ENCODE data around the gene NDUFB8.

NDUFB8 gene

GRCh38 chr10:100535715-100536353 lies 6.2 kb upstream of the NDUFB8 start, which contains the start of gene HIF1AN:
TSS of gene HIF1AN (plus strand) at chr10:100535943. CDS start at chr10:100535959, 16 bp downstream.
- H3K9me3 ChIP-seq (ENCODE audit: control insufficient read depth, low read length) = peaks cover 5% of the 10 kb centered on the region
- H3K4me1 ChIP-seq (ENCODE audit: control insufficient read depth, insufficient read depth, low read length, poor library complexity, severe bottlenecking) = peaks cover 11% of the 10 kb centered on the region
- H3K4me3 ChIP-seq (ENCODE audit: extremely low read depth, insufficient read depth, low read length, poor library complexity, severe bottlenecking) = peak within 1 kb of the TSS; percentile 88
- 1% methylated on average over 25 to 31 of the region's 35 CpGs for WGBS, 2 experiments (ENCODE audit: insufficient coverage in 2 of 2)
- peak within 1 kb of the TSS; percentile 49 for H3K27ac ChIP-seq (ENCODE audit: low read depth, low read length, severe bottlenecking)
- H3K36me3 ChIP-seq (ENCODE audit: control insufficient read depth, insufficient read depth, low read length) = peaks cover 35% of the 10 kb centered on the region

- Histone ChIP-seq H3K27ac (ENCODE audit: low read depth, low read length, severe bottlenecking) (no peak overlapping the region), H3K4me1 (ENCODE audit: control insufficient read depth, insufficient read depth, low read length, poor library complexity, severe bottlenecking) (peaks cover 11% of the 10 kb centered on the region), H3K9me3 (ENCODE audit: control insufficient read depth, low read length) (peaks cover 5% of the 10 kb centered on the region), H3K36me3 (ENCODE audit: control insufficient read depth, insufficient read depth, low read length) (peaks cover 31% of the 10 kb centered on the region), H3K4me3 (ENCODE audit: extremely low read depth, insufficient read depth, low read length, poor library complexity, severe bottlenecking) (peak overlapping the region; percentile 88)
- 0 to 50% methylated on average over 2 to 4 of the region's 4 CpGs for WGBS, 2 experiments (ENCODE audit: insufficient coverage in 2 of 2)
These were observed 5.7 kb upstream of the NDUFB8 start for GRCh38 chr10:100535338-100535714.

GRCh38 chr10:100534726-100535125 lies 5.1 kb upstream of the NDUFB8 start:
- Histone ChIP-seq H3K4me1 (ENCODE audit: control insufficient read depth, insufficient read depth, low read length, poor library complexity, severe bottlenecking) (peaks cover 11% of the 10 kb centered on the region), H3K4me3 (ENCODE audit: extremely low read depth, insufficient read depth, low read length, poor library complexity, severe bottlenecking) (no peak overlapping the region), H3K9me3 (ENCODE audit: control insufficient read depth, low read length) (peaks cover 5% of the 10 kb centered on the region), H3K27ac (ENCODE audit: low read depth, low read length, severe bottlenecking) (no peak overlapping the region), H3K36me3 (ENCODE audit: control insufficient read depth, insufficient read depth, low read length) (peaks cover 25% of the 10 kb centered on the region)
- 50% methylated on average over 2 of the region's 2 CpGs; no CpG with 5 or more reads in 1 of the 2 experiments for WGBS, 2 experiments (ENCODE audit: insufficient coverage in 2 of 2)

- H3K36me3 ChIP-seq (ENCODE audit: control insufficient read depth, insufficient read depth, low read length) = peaks cover 16% of the 10 kb centered on the region
- peaks cover 5% of the 10 kb centered on the region for H3K9me3 ChIP-seq (ENCODE audit: control insufficient read depth, low read length)
- H3K4me1 ChIP-seq (ENCODE audit: control insufficient read depth, insufficient read depth, low read length, poor library complexity, severe bottlenecking) = peaks cover 5% of the 10 kb centered on the region
- H3K4me3 ChIP-seq (ENCODE audit: extremely low read depth, insufficient read depth, low read length, poor library complexity, severe bottlenecking) = no peak overlapping the region
- H3K27ac ChIP-seq (ENCODE audit: low read depth, low read length, severe bottlenecking) = no peak overlapping the region
These were observed 2.1 kb upstream of the NDUFB8 start for GRCh38 chr10:100531761-100532160.

- Histone ChIP-seq H3K36me3 (ENCODE audit: control insufficient read depth, insufficient read depth, low read length) (peaks cover 41% of the 10 kb centered on the region), H3K27ac (ENCODE audit: low read depth, low read length, severe bottlenecking) (no peak overlapping the region), H3K4me3 (ENCODE audit: extremely low read depth, insufficient read depth, low read length, poor library complexity, severe bottlenecking) (peak overlapping the region; percentile 85), H3K4me1 (ENCODE audit: control insufficient read depth, insufficient read depth, low read length, poor library complexity, severe bottlenecking) (no peaks in the 10 kb centered on the region), H3K9me3 (ENCODE audit: control insufficient read depth, low read length) (peaks cover 5% of the 10 kb centered on the region)
- WGBS, 2 experiments (ENCODE audit: insufficient coverage in 2 of 2) = 10% methylated on average over 10 to 14 of the region's 18 CpGs
These were observed 673 bp downstream of the NDUFB8 start for GRCh38 chr10:100528921-100529474.

GRCh38 chr10:100528123-100528886 lies 1.4 kb downstream of the NDUFB8 start:
- WGBS, 2 experiments (ENCODE audit: insufficient coverage in 2 of 2) = 94 to 100% methylated on average over 3 to 4 of the region's 7 CpGs
- Histone ChIP-seq H3K36me3 (ENCODE audit: control insufficient read depth, insufficient read depth, low read length) (peaks cover 48% of the 10 kb centered on the region), H3K27ac (ENCODE audit: low read depth, low read length, severe bottlenecking) (no peak overlapping the region), H3K4me3 (ENCODE audit: extremely low read depth, insufficient read depth, low read length, poor library complexity, severe bottlenecking) (peak overlapping the region; percentile 85), H3K9me3 (ENCODE audit: control insufficient read depth, low read length) (peaks cover 5% of the 10 kb centered on the region), H3K4me1 (ENCODE audit: control insufficient read depth, insufficient read depth, low read length, poor library complexity, severe bottlenecking) (no peaks in the 10 kb centered on the region)

GRCh38 chr10:100524638-100525037 lies 5.0 kb downstream of the NDUFB8 start:
- H3K27ac ChIP-seq (ENCODE audit: low read depth, low read length, severe bottlenecking) = no peak overlapping the region
- peaks cover 11% of the 10 kb centered on the region for H3K4me1 ChIP-seq (ENCODE audit: control insufficient read depth, insufficient read depth, low read length, poor library complexity, severe bottlenecking)
- 87 to 92% methylated on average over 2 of the region's 2 CpGs for WGBS, 2 experiments (ENCODE audit: insufficient coverage in 2 of 2)
- H3K4me3 ChIP-seq (ENCODE audit: extremely low read depth, insufficient read depth, low read length, poor library complexity, severe bottlenecking) = no peak overlapping the region
- peaks cover 64% of the 10 kb centered on the region for H3K36me3 ChIP-seq (ENCODE audit: control insufficient read depth, insufficient read depth, low read length)
- no peaks in the 10 kb centered on the region for H3K9me3 ChIP-seq (ENCODE audit: control insufficient read depth, low read length)

- no peak overlapping the region for H3K4me3 ChIP-seq (ENCODE audit: extremely low read depth, insufficient read depth, low read length, poor library complexity, severe bottlenecking)
- peaks cover 15% of the 10 kb centered on the region for H3K4me1 ChIP-seq (ENCODE audit: control insufficient read depth, insufficient read depth, low read length, poor library complexity, severe bottlenecking)
- 78 to 98% methylated on average over 3 to 6 of the region's 6 CpGs for WGBS, 2 experiments (ENCODE audit: insufficient coverage in 2 of 2)
- peaks cover 64% of the 10 kb centered on the region for H3K36me3 ChIP-seq (ENCODE audit: control insufficient read depth, insufficient read depth, low read length)
- H3K27ac ChIP-seq (ENCODE audit: low read depth, low read length, severe bottlenecking) = no peak overlapping the region
- H3K9me3 ChIP-seq (ENCODE audit: control insufficient read depth, low read length) = no peaks in the 10 kb centered on the region
These were observed 5.5 kb downstream of the NDUFB8 start for GRCh38 chr10:100524206-100524605.

- WGBS, 2 experiments (ENCODE audit: insufficient coverage in 2 of 2) = 92 to 95% methylated on average over 8 to 9 of the region's 9 CpGs
- Histone ChIP-seq H3K4me3 (ENCODE audit: extremely low read depth, insufficient read depth, low read length, poor library complexity, severe bottlenecking) (no peak overlapping the region), H3K27ac (ENCODE audit: low read depth, low read length, severe bottlenecking) (no peak overlapping the region), H3K36me3 (ENCODE audit: control insufficient read depth, insufficient read depth, low read length) (peaks cover 58% of the 10 kb centered on the region), H3K9me3 (ENCODE audit: control insufficient read depth, low read length) (no peaks in the 10 kb centered on the region), H3K4me1 (ENCODE audit: control insufficient read depth, insufficient read depth, low read length, poor library complexity, severe bottlenecking) (peaks cover 15% of the 10 kb centered on the region)
These were observed 6.7 kb downstream of the NDUFB8 start for GRCh38 chr10:100522945-100523344.

- peaks cover 15% of the 10 kb centered on the region for H3K4me1 ChIP-seq (ENCODE audit: control insufficient read depth, insufficient read depth, low read length, poor library complexity, severe bottlenecking)
- H3K4me3 ChIP-seq (ENCODE audit: extremely low read depth, insufficient read depth, low read length, poor library complexity, severe bottlenecking) = no peak overlapping the region
- no peaks in the 10 kb centered on the region for H3K9me3 ChIP-seq (ENCODE audit: control insufficient read depth, low read length)
- H3K36me3 ChIP-seq (ENCODE audit: control insufficient read depth, insufficient read depth, low read length) = peaks cover 52% of the 10 kb centered on the region
- no peak overlapping the region for H3K27ac ChIP-seq (ENCODE audit: low read depth, low read length, severe bottlenecking)
- 93% methylated on average over 3 of the region's 5 CpGs; no CpG with 5 or more reads in 1 of the 2 experiments for WGBS, 2 experiments (ENCODE audit: insufficient coverage in 2 of 2)
These were observed 7.4 kb downstream of the NDUFB8 start for GRCh38 chr10:100522107-100522801.
